Lung microvascular endothelial cell (primary cell): ENCODE results near the gene ACSF2. TPM values are rescaled to one million over a fixed set of nuclear protein-coding genes. Genes with fewer than 3 reads are reported as not detected.
"Not testable (repeated sequence)": the region's sequence is repeated elsewhere in the genome, so short reads cannot be mapped to it uniquely, and the experiment has no call there.

Experiments used
- DNase-seq, 2 donors: peaks; one replicate each; pipeline versions ENCODE4 v3.0.0 to v3.0.0-alpha.2; 2010; ENCODE audit warnings: low read depth in 2 of 2
- total RNA-seq: library from RNA; depleted of rRNA; stranded (reverse); fragments of >200 nt; gene quantifications from 2 replicates; pipeline ENCODE4 v1.2.1, GENCODE V29; 2014

ACSF2 gene
- total RNA-seq, 1 donor from 2014 or later, result 4.6 TPM

GRCh38 chr17:50475775-50476544, 49.9 kb downstream of the ACSF2 start:
- DNase-seq, result not testable (repeated sequence)

DNA sequence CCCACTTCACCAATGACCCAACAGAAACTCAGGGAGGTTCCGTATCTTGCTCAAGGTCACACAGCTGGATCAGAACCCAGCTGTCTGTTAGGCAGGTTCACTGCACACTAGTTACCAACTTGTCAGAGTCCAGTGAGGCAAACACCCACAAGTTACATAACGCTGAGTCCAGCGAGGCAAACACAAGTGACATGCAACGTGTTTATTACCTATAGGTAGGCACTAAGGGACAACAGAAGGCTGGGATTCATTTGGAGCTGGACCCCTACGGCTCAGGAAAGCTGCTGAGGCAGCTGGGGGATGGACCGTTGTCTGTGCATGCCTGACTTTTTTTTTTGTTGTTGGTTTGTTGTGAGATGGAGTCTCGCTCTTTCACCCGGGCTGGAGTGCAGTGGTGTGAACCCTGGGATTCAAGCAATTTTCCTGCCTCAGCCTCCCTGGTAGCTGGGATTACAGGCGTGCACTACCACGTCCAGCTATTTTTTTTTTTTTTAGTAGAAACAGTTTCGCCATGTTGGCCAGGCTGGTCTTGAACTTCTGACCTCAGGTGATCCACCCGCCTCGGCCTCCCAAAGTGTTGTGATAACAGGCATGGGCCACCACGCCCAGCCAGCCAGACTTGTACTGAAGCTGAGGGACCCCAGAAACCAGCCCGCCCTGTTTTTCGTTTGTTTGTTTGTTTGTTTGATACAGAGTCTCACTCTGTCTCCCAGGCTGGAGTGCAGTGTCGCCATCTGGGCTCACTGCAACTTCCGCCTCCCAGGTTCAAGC, 50.7 kb downstream of the ACSF2 start:
- DNase-seq, result no peak

DNA sequence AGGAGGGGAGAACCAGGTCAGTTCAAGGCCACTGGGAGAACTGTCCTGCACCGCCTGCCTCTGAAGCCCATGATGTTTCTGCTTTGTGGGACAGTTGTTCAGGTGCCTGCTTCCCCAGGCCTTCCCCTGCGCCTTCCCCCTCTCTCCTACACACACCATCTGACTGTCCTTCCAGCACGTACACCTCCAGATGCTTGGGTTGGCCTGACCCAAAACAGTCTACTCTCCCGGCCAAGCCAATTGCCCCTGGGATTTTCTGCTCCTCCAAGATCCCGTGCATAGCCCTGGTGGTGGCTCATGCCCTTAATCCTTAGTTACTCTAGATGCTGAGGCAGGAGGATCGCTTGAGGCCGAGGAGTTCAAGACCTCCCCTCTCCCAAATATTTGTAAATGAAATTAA, 52.0 kb downstream of the ACSF2 start:
- no peak for DNase-seq

- peak; percentile 89 to 96 for DNase-seq
Observed at GRCh38 chr17:50478391-50479381, 52.7 kb downstream of the ACSF2 start, which contains the start of gene RSAD1. RSAD1 (plus strand) TSS chr17:50478860; CDS start chr17:50478885, 25 bp downstream.

GRCh38 chr17:50479522-50480141, 53.6 kb downstream of the ACSF2 start:
- DNase-seq, result peak; percentile 80 to 85

- DNase-seq, result no peak
Observed at GRCh38 chr17:50480142-50480764, 54.2 kb downstream of the ACSF2 start.

DNA sequence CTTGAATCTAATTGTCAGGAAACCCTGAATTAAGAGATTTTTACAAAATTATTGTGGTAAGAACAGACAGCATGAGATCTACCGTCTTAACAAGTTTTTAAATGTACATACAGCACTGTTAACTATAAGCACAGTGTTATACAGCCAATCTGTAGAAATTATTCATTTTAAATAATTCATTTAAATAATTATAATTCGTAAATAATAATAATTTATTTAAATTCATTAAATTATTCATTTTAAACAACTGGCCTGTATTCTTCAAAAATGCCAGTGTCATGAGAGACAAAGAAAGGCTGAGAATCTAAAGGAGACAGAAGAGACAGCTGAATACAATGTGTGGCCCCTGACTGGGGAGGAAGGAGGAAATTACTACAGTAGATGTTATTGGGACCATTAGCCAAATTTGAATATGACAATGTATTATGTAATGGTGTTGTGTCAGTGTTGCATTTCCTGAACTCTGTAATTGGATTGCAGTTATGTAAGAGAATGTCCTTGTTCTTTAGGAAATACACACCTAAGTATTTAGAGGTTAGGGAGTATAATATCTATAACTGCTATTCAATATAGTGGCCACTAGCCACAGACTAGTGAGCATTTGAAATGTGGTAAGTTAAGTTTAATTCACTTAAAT, 55.0 kb downstream of the ACSF2 start:
- peak in 1 of 2 donors; percentile 70 for DNase-seq

- DNase-seq, result no peak
Observed at GRCh38 chr17:50481648-50482047, 55.6 kb downstream of the ACSF2 start.

GRCh38 chr17:50482110-50482509, 56.1 kb downstream of the ACSF2 start:
- DNase-seq, result no peak

DNA sequence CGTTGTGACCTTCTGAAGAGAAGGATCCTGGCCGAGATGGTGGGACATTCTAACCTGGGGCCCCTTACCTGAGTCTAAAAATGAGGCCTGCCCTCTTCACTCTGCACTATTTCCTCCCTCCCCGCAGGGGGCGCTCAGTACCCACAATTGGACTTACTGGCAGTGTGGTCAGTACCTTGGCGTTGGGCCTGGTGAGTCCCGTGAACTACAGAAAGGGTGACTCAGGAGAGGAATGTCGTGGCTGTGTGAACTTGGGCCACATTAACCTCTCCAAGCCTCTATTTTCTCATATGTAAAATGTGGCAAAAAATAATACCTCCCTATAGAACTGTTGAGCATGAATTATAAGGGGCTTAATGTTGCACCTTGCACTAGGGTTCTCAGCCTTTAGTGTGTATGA, 56.5 kb downstream of the ACSF2 start:
- peak; percentile 97 to 98 for DNase-seq

DNA sequence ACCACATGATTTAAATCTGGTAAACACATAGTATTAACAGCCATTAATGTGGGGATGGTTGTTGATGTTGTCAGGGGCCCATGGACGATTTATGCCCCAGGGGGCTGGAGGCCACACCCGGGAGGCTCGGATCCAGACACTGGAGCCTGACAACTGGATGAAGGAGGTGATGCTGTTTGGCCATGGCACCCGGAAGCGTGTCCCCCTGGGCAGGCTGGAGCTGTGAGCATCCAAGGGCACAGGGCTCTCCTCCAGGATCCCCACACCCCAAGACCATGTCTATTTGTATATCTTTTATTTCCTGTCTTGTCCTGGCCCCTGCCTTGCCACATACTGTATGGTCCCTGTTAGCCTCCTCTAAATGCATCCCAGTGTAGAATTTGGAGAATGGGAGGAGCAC, 57.2 kb downstream of the ACSF2 start:
- DNase-seq, result no peak

DNA sequence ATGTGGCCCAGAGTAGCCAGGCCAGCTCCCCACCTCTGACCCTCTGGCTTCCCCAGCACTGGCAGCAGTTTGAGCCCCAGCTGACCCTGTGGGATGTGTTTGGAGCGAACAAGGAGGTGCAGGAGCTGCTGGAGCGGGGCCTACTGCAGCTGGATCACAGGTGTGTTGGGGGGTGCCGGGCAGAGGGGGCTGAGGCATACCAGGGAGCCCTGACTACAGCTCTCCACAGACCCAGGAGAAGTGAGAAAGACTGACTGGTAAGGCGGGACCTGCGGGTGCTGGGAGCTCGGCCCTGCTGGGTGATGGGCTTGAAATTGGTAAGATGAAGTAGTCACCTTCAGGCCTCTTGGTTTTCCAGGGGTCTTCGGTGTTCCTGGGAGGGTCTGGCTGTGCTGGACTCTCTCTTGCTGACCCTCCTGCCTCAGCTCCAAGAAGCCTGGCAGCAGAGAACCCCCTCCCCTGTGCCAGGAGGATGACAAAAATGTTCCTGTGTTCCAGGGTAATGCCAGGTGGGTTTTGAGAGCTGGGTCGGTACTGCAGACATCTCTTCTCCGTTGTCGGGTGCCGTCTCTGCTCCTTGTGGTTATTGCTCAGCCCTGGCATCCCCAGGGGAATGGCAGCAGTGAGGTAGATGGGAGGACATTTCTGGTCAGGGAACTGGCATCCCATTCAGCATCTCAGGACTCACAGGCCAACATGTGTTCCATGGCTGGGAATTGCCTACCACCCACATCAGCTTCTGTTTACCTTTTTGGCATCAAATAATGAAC, 58.6 kb downstream of the ACSF2 start:
- no peak for DNase-seq

- DNase-seq, result peak in 1 of 2 donors; percentile 46
Observed at GRCh38 chr17:50487213-50488096, 61.4 kb downstream of the ACSF2 start.

DNA sequence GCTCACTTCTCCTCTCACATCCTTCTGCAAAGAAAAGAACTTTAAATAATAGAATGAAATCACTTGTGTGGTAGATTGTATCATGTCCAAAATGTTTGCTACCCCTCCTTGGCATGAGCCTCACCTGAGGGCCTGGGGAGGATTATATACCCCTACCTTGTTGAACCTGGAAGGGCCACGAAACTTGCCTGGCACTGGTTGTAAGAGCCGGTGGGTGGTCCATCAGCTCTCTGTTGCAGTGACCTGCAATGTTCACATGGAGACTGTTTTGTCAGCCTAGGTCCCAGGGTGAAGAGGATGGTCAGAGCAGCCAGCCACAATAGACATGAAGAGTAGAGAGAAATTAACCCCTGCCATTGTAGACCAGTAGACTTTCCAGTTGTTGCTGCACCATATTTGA, 62.9 kb downstream of the ACSF2 start:
- no peak for DNase-seq

DNA sequence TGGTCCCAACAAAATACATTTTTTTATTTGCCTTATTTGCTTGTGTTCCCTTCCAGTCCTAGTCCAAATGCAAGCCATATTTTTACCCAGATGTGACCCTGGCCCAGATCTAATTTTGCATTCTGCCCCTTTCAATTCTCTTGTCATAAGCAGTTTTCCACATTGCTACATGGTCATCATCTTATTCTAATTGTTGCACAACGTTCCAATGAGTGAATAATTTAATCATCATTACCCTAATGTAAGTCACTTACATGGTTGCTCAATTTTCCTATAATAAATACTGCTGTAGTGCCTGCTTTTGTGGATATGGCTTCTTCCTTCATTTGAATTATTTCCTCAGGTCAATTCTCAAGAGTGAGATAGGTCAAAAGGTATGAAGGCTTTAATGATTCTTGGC, 65.5 kb downstream of the ACSF2 start:
- no peak for DNase-seq

DNA sequence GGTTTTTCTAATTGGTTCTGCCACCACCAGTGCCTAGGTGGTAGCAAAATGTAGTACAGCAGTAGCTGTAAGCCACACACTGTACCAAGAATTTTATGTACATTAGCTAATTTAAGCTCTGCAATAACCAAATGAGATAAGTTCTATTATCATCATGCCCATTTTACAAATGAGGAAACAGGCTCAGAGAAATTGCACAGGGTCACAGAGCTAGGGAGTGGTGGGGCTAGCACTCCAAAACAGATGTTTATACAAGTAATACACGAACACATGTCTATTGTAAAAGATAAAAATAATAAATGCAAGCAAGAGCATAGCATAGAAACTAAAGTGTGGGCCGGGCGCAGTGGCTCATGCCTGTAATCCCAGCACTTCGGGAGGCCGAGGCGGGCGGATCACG, 66.2 kb downstream of the ACSF2 start:
- DNase-seq, result no peak

- DNase-seq, result no peak
Observed at GRCh38 chr17:50493744-50494143, 67.7 kb downstream of the ACSF2 start.

- DNase-seq, result no peak
Observed at GRCh38 chr17:50495217-50495823, 69.3 kb downstream of the ACSF2 start.
